Measurements from ENCODE around the gene TLE4. TPM values are rescaled to one million over a fixed set of nuclear protein-coding genes. Genes with fewer than 3 reads are reported as not detected.

The TLE4 gene
- total and polyA plus RNA-seq, 2 experiments from 2014 or later, result 45.8 to 72.9 TPM

GRCh38 chr9:79569814-79570447 is 1.8 kb upstream of the TLE4 start (continued):
- TF ChIP-seq CTCF (conservative IDR thresholded peaks at IDR 0.05; ENCODE audit: low read depth in 2 of 2) (no peak), REST (IDR thresholded peaks at IDR 0.05; ENCODE audit: unreplicated experiment) (no peak), POLR2AphosphoS5 (IDR thresholded peaks at IDR 0.05; ENCODE audit: low read depth) (no peak), ZNF331 (CRISPR knock-in tag; IDR thresholded peaks at IDR 0.05; ENCODE audit: low read depth) (no peak), EZH2 (IDR thresholded peaks at IDR 0.05; ENCODE audit: low read depth, unreplicated experiment) (no peak), EZH2phosphoT487 (IDR thresholded peaks at IDR 0.05; ENCODE audit: unreplicated experiment) (no peak), STAT1 (IDR thresholded peaks at IDR 0.05; ENCODE audit: unreplicated experiment) (no peak)

- Histone ChIP-seq H3K9me2 (ENCODE audit: insufficient read depth) (no peaks in the 10 kb centered on the region), H3K79me2 (replicated peaks; ENCODE audit: insufficient read depth) (peaks cover 25% of the 10 kb centered on the region), H3K4me1 (ENCODE audit: insufficient read depth) (peaks cover 17% of the 10 kb centered on the region), H3K4me3 (peak overlapping the region; percentile 78), H3F3A (replicated peaks; ENCODE audit: low read depth) (0 out of 2 replicates have a peak, but pooled peaks cover 5% of the 10 kb centered on the region), H3K36me3 (ENCODE audit: insufficient read depth) (no peaks in the 10 kb centered on the region; the same call in 1 of the 2 replicates), H3K27ac (ENCODE audit: low read depth) (peak overlapping the region; percentile 97), H4K20me1 (replicated peaks; ENCODE audit: insufficient read depth) (0 out of 2 replicates have a peak, but pooled peaks cover 4% of the 10 kb centered on the region), H3K4me2 (peak overlapping the region; percentile 89), H3K27me3 (ENCODE audit: insufficient read depth) (no peaks in the 10 kb centered on the region), H2AFZ (peak overlapping the region; percentile 88)
- DNase-seq (ENCODE audit: low spot score) (peak; percentile 89), ATAC-seq (peak; percentile 26)
- H3K36me3 Mint-ChIP-seq (ENCODE audit: low read depth), result peaks cover 7% of the 10 kb centered on the region
- no peak overlapping the region; the same call in 2 of the 3 replicates for H3K4me3 Mint-ChIP-seq
- peaks cover 4% of the 10 kb centered on the region; the same call in 1 of the 3 replicates for H3K9me3 Mint-ChIP-seq
- peaks cover 10% of the 10 kb centered on the region for H3K27me3 Mint-ChIP-seq (ENCODE audit: insufficient read depth, low read depth, poor library complexity)
- H3K27ac Mint-ChIP-seq, result peak overlapping the region; percentile 97; the same call in 1 of the 2 replicates
- H3K4me1 Mint-ChIP-seq, result peaks cover 18% of the 10 kb centered on the region
- no peak for TF ChIP-seq EZH2 (IDR thresholded peaks at IDR 0.05; ENCODE audit: low read depth, unreplicated experiment)
- no peak for TF ChIP-seq REST (IDR thresholded peaks at IDR 0.05; ENCODE audit: unreplicated experiment)
Measured at GRCh38 chr9:79570448-79571308, 1.1 kb upstream of the TLE4 start.

Measured in GM23338 (cell line).